Stimulated activated CD4-positive, alpha-beta T cell treated with anti-CD3 and anti-CD28 coated beads, Interleukin-12 subunit alpha, Interleukin-12 subunit beta, amount 100 ng/mL, for 4 hours (primary cell): ENCODE results near the gene STX17.
"Not testable (repeated sequence)": the region's sequence is repeated elsewhere in the genome, so short reads cannot be mapped to it uniquely, and the experiment has no call there.

Experiments used
- DNase-seq: peaks from one replicate; pipeline ENCODE4 v3.0.0-alpha.2; 2020

The STX17 gene

DNA sequence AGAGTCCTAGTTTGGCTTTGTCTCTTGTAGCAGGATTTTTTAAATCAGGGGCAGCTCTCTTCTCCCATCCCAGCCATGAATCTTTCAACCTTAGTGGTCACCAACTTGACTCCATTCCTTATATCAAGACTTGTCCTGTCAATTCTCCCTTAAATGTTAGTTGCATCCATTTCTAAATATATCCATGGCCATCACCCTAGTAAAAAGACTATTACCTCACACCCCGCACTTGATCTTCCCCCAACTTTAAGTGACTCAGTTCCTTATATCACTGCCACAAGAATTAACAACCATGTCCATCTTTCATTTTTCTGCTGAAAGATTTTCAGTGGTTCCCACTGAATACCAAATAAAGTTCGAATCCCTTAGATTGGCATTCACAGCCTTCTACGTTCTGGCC, 67.0 kb downstream of the STX17 start:
- DNase-seq = no peak

DNA sequence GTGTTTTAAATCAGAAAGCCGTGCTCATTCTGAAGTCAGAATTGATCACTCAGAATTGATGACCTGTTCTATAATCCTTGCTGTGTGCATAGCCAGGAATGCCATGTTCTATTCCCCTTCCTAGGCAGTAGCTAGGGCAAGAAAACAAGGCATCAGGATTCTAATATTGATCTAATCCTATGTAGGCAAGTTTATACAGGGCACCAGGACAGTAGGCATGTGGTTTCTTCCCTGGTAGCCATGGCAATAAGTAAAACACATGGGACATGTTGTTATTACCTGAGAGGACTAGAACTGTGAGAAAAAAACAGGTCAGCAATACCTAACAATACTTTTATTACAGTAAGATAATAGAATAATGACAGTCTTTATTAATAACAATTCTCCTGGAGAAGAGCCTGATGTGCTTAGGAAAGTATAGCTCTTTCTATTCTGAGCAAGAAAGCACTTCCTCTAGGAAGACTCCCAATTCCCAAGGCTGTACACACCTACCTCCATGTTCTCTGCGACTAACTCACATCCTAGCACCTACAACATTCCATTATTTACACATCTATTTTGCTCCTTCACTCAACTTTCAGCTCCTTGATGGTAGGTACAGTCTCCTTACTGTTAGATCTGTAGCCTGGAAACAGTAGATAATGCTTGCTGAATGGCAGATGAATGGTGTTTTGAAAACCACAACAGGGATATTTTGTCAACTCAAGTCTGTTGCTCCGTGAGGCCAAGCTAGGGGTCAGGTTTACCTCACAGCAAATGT, 70.8 kb downstream of the STX17 start:
- no peak for DNase-seq

DNA sequence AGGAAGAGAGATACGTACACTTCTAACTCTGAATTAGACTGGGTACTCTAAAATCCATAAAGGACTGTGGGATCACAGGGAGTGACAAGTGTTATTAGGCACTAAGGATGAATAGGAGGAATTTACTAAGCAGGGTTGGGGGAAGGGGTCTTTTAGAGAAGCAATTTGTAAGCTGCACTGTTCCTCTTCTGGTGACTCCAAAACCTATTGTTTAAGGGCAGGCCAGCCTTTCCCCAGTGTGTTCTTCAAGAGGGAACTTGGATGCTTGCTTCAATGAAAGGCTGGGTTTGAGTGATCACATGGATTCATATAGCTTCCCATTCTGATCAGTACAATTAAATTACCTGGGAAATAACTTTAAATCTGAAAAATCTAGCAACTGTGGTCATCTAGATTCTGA, 71.8 kb downstream of the STX17 start:
- DNase-seq = no peak

DNA sequence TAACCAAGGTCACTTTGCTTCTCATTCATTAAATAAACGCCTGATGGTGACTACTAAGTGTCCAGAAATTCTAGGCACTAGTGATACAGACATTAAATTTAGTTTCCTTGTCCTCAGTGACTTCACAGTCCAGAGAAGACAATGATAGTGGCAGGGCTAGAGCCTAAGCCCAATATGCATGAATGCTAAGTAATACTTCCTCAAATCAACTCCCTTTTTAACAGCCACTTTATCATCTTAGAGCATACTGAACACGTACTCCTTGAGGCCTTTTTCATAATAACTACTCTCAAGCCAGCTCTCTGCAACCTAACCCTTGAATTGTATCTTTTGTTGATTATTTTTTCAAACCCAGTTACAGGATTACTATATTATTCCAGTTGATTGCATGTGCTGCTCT, 74.1 kb downstream of the STX17 start:
- no peak for DNase-seq

DNA sequence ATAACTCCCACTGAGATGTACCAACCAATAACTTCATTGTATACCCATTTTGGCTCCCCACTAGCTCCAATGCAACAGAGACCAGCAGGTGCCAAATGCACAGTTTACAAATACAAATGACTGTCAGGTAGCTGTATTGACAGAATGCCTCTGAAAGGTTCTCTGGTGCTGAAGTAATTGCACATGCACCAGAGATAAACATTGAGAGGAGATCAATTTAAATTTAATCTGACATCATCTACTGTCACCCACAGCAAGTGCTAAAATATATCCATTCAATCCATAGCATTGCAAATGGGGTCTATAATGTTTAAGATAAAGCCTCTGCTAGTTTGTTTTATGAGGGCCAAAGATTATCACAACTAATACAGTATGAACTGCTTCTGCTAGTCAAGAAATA, 80.2 kb downstream of the STX17 start:
- no peak for DNase-seq

DNA sequence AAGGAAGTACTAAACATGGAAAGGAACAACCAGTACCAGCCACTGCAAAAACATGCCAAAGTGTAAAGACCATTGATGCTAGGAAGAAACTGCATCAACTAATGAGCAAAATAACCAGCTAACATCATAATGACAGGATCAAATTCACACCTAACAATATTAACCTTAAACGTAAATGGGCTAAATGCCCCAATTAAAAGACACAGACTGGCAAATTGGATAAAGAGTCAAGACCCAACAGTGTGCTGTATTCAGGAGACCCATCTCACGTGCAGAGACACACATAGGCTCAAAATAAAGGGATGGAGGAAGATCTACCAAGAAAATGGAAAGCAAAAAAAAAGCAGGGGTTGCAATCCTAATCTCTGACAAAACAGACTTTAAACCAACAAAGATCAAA, 84.1 kb downstream of the STX17 start:
- not testable (repeated sequence) for DNase-seq

DNA sequence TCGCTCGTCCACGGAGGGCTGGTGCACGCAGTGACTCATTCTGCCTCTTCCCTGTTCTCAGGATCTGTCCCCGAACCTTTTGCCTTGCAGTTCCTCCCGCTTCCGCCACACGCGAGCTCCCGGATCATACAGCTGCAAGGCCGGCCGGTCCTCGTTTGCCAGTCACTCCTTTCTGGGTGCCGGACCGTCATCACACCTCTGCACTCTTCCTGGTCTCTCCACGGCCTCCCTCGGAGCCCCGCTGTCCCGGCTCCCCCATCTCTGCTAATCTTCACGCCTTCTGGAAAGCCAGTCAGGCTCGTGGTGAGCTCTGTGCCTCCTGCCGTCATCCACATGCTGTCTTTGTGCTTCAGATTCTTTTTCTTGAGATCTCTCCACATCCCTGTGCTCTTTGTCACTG, 91.8 kb downstream of the STX17 start:
- DNase-seq = no peak

DNA sequence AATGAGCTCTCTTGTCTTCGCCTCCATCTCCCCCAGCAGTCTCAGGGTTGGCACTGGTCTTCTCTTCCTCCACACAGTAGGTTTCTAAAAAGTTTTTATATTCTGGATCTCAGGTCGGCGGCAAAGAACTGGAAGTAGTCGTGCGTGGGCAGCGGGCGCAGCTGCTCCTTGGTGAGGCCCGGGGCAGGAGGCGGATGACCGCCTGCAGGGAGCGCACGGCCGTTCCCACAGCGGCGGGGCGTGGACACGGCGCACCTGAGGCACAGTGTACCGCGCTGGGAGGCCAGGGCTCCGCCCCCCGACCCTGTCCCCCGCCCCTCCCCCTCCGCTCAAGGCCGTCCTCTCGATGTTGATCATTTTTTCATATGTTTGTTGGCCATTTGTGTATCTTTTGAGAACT, 92.4 kb downstream of the STX17 start:
- no peak for DNase-seq

DNA sequence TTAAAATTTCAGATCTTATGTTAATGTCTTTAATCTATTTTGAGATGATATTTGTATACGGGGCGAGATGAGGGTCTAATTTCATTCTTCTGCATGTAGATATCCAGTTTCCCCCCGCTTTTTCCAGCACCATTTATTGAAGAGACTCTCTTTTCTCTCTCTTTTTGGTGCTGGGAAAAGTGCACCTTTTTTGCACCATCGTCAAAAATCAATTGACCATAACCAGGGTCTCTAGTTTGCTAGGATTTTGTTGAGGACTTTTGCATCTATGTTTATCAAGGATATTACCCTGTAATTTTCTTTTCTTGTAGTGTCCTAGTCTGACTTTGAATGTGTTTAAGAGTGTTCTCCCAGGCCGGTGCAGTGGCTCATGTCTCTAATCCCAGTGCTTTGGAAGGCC, 93.3 kb downstream of the STX17 start:
- no peak for DNase-seq

DNA sequence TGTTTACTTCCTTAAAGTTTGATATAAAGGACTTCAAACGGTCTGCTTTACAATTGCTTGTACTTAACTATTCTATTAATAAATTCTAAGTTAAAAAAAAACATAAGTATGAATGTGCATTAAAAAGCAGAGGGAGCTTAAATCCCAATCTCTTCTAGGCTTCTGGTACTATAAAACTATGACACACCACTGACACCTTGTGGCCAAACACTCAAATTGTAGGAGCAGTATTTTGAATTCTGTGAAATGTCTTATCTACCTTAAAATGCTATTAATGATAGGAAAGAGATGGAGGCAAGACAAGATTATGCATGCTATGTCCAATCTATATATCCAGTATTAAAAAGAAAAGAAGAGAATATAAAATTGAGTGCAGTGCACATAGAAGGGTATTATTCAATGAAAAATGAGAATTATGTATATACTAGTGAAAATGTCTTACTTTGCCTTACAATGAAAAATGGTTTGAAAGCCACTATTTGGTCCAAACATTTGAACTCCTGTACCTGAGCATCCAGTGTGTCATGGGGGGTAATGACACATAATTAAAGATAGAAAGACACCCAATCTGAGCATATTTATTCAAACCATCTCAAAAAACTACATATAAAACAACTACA, 104.7 kb downstream of the STX17 start:
- no peak for DNase-seq

DNA sequence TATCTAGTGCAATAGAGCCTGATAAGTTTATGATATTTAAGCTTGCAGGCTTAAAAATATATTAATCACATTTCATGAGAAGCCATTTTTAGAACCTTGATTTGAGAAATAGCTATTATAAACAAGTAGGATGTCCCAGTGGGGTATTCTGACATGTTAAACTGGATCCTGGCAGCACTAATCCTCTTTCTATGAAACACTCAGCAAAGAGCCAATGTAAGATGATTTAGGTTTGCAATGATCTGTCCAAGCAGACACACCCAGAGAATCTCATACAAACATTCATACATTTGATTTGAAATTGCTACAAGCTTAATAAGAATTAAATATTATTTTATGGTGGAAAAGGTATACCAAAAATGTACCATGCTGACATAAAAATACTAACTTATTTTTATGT, 105.8 kb downstream of the STX17 start:
- no peak for DNase-seq

DNA sequence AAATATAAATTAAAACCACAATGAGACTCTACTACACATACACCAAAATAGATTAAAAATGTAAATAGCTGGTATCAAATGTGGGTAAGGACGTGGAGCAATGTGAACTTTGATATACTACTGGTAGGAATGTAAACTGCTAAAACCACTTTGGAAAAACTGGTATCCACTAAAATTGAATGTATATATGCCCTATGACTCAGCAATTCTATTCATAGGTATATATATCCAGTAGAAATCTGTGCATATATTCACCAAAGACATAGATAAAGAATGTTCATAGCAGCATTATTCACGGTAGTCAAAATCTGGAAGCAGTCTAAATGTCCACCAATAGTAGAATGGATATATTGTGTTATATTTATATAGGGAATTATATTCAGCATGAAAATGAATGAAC, 107.1 kb downstream of the STX17 start:
- DNase-seq = no peak

DNA sequence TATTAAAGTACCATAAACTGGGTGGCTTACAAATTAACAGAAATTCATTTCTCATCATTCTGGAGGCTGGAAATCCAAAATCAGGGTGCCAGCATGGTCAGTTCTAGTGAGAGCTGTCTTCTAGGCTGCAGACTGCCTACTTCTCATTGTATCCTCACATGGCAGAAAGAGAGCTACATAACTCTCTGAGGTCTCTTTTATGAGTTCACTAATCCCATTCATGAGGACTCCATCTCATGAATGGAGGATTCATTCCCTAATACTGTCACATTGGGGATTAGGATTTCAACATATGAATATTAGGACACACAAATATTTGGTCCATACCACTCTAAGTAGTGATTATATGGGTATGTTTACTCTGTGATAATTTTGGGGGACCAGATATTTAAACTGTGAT, 108.4 kb downstream of the STX17 start:
- no peak for DNase-seq

DNA sequence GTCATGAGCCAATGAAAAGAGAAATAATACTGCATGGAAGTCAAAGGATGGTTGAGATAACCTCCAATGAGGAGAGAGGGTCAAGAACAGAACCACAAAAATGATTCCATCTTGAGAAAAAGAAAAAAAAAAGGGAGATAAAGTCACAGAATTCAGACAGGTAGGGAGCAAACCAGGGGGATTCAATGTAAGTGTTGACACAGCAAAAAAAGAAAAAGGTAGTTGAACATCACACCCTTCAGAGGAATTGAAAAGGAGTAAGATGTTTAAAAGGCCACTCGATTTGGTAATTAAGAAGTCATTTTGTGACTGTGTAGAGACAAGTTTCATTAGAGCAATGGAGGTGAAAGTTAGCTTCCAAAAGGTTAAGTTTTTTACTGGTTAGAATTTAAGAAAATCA, 113.1 kb downstream of the STX17 start:
- no peak for DNase-seq
